Fibroblast of upper back skin (primary cell): ENCODE measurements around the gene FYTTD1.

Source experiments
- DNase-seq: peaks from one replicate; pipeline ENCODE4 v3.0.0-alpha.2; 2013

FYTTD1 gene

GRCh38 chr3:197794115-197794514 lies 44.4 kb downstream of the FYTTD1 start:
- DNase-seq: no peak

DNA sequence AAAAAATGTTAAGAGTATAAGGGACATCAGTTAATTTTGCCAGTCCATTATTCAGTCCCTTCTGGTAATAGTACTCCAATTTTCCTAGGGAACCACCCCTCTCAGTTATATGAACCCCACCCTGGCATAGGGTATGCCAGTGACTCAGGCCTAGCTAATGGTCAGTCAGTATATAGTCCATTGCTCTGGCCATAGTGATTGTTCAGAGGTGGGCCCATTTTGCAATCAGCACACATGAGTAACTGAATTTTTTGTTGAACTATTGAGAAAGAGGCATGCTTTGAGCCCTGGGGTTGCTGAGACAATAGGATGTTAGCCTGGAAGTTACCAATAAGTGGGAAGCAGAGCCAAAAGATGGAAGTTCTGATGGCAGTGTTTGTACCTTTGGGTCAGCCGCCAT lies 45.5 kb downstream of the FYTTD1 start:
- DNase-seq: peak; percentile 35

GRCh38 chr3:197796087-197796486 lies 46.4 kb downstream of the FYTTD1 start:
- no peak for DNase-seq

DNA sequence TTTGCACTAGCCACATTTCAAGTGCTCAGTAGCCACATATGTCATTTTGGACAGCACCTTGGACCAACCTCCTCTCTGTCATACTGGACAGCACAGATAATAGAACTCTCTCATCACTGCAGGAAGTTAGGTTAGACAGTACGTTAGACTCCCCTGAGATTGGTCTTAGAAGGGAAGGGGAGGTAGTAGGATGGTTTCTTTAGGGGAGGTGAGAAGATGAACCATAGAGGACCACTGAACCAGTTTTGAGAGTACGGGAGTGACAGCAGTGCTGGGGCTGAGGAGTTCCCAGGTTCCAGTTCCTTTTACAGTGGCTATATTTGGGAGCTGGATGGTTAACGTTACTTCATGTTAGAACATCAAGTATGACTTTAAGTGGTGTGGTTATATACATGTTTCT lies 49.2 kb downstream of the FYTTD1 start:
- DNase-seq: no peak

- DNase-seq: peak; percentile 19
Observed at GRCh38 chr3:197800379-197800778, 50.7 kb downstream of the FYTTD1 start.

DNA sequence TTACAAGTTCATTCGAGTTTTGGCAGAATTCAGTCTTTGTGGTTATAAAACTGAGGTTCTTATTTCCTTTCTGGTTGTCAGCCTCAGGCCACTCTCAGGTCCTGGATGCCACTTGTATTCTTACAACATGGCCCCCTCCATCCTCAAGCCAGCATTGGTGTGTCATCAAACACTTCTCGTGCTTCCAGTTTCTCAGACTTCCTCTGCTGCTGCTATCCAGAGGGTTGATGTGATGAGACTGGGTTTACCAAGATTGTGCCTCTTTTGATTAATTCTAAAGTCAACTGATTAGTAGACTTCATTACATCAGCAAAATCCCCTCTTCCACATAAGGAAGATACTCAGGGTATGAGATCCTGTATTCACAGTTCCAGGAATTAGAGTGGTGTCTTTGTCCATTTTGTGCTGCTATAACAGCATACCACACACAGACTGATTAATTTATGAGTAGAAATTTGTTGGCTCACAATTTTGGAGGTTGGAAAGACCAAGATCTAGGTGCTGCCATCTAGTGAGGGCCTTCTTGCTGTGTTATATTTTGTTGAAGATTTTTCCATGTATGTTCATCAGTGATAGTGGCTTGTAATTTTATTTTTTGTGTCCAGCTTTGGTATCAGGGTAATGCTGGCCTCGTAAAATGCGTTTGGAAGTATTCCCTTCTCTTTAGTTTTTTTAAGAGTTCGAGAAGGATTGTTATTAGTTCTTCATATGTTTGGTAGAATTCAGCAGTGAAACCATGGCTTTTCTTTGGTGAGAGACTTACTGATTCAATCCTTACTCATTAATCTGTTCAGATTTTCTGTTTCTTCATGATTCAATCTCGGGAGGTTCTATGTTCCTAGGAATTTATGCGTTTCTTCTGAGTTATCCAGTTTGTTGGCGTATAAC lies 52.5 kb downstream of the FYTTD1 start:
- DNase-seq: peak; percentile 28

DNA sequence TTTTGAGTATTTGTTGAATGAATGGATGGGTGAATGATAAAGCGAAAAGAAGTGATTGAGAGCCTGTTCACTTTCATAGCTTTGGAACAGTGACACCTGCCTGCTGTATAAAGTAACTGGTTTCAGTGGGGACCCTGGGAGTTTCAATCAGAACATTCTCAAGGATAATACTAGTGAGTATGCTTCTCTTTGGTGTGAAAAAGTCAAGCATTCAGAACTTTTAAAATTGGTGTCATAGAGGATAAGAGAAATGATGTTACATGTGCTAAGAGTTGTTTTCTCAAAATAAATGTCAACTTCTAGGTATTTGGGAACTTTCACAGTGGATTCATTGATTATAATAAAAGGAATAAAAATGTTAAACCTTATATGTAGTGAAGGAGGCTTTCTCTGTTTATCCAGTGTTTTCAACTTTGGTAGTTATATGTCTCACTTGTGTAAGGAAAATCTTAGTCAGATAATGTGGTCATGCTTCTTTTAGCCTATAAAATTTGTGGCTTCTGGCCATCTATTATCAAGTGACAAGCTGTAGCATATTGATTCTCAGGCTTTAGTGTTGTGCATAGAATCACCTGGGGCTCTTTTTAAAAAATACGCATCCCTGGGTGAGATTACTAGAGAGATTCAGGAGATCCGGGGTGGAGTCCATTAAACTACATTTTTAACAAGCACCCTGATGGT lies 53.2 kb downstream of the FYTTD1 start:
- DNase-seq: no peak

DNA sequence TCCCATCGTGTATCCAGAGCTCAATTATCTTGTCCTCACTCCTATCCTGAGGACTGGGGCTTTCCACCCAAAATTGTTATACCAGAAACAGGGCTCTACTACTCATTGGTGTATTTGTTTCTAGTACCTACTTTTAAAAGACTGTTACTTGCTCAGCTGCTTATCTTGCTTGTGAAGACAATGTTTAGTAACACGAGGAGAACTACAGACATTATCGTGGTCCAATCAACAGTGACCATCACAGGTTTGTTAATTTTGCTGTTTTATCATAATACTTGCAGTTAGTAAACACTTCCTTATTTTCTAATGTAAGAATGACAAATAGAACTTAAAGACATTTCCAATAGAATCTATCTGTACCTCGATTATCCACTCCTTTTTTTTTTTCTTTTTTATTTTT lies 54.8 kb downstream of the FYTTD1 start:
- no peak for DNase-seq

- peak; percentile 58 for DNase-seq
Observed at GRCh38 chr3:197807969-197808587, 58.4 kb downstream of the FYTTD1 start.

DNA sequence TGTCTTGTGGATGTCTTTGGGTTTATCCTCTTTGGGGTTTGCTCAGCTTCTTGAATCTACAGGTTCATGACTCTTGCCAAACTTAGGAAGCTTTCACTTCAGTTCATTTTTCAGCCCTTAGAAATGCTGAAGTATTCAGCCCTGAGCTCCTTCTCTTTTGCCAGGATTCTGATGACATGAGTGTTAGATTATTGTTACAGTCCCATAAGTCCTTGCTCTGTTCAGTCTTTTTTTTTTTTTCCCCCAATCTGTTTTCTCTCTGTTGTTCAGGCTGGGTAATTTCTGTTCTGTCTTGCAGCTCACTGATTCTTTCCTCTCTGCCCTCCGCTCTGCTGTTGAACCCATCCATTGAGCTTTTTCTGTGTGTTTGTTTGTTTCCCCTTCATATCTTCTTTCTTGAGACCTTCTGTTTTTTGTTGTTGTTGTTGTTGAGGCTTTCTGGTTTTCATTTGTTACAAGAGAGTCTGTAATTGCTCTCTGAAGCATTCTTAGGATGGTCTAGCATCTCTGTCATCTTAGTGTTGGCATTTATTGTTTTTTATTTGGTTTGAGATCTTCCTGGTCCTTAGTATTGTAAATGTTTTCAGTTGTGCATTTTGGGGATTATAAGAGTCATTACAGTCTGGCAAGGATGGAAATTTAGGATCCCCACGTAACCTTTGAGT lies 59.8 kb downstream of the FYTTD1 start:
- DNase-seq: peak; percentile 85

DNA sequence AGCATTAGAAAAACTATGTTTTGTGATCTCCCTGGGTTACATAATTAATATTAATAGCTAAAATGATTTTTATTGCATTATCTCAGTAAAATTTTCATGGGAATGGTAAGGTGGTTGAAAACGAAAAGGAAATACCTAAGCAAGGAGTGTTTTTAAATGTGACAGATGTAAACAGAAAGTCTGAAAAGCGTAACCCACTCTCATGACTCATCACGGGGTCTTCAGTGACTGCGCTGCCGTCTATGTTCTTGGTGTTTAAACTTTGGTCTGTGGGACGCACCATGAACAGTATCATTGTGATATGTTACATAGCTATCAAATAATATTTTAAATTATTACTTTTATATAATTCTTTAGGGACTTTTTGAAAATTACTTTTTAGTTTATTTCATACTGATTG lies 61.2 kb downstream of the FYTTD1 start:
- DNase-seq: no peak

GRCh38 chr3:197811343-197811742 lies 61.7 kb downstream of the FYTTD1 start:
- peak; percentile 62 for DNase-seq

GRCh38 chr3:197814372-197814771 lies 64.7 kb downstream of the FYTTD1 start:
- no peak for DNase-seq

DNA sequence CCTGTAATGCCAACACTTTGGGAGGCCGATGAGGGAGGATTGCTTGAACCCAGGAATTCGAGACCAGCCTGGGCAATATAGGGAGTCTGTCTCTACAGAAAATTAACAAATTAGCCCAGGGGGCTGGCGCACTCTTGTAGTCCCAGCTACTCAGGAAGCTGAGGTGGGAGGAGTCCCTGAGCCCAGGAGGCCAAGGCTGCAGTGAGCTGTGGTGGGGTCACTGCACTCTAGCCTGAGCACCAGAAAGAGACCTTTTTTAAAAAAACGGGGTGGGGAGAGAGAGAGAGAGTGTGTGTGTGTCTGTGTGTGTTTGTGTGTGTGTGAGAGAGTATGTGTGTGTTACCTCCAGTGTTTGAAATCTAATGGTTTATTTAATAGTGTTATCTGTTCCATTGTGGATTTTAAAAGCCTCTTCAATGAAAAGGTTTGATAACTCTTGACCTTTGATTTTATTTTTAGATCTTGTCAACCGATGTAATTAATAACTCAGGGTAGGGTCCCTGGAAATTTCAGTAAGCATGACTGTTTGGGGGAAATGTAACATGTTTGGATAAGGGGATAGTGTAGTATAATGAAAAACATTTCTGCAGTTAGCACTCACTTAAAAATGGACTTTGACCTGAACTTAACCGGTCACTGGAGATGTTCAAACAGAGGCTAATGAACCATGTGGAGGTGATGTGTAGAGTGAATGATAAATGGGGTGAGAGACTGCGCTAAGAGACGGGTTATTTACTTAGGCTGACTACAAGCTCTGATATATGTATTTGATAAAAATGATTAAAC lies 71.1 kb downstream of the FYTTD1 start:
- DNase-seq: no peak

GRCh38 chr3:197829397-197830045 lies 79.8 kb downstream of the FYTTD1 start:
- no peak for DNase-seq

DNA sequence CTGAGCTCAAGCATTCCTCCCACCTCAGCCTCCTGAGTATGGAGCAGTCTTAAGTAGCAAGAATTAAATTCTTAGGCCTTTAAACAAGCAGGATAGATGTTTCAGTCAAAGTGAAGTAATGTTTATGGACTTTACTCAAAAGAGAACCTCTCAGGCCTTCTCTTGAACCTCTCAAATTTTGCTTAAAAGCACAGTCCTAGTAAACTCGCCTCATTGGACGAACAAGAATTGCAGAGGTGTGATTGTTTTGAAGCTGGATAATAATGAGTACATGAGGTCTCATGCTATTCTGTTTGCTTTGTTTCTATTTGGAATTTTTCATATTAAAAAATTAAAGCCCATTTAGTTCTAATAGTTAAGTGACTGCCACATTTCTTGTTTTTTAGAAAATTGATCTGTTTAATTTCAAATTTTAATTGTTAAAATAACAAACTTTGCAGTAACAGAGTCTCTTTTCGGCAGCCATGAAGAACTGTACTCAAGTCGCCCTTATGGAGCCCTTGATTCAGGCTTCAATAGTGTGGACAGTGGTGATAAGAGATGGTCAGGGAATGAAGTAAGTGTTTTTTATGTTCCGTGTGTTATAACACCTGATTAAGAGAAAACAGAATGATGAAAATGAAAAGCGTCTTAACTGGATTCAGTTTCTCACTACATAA lies 80.8 kb downstream of the FYTTD1 start:
- DNase-seq: no peak

GRCh38 chr3:197830967-197831313 lies 81.3 kb downstream of the FYTTD1 start:
- DNase-seq: no peak

DNA sequence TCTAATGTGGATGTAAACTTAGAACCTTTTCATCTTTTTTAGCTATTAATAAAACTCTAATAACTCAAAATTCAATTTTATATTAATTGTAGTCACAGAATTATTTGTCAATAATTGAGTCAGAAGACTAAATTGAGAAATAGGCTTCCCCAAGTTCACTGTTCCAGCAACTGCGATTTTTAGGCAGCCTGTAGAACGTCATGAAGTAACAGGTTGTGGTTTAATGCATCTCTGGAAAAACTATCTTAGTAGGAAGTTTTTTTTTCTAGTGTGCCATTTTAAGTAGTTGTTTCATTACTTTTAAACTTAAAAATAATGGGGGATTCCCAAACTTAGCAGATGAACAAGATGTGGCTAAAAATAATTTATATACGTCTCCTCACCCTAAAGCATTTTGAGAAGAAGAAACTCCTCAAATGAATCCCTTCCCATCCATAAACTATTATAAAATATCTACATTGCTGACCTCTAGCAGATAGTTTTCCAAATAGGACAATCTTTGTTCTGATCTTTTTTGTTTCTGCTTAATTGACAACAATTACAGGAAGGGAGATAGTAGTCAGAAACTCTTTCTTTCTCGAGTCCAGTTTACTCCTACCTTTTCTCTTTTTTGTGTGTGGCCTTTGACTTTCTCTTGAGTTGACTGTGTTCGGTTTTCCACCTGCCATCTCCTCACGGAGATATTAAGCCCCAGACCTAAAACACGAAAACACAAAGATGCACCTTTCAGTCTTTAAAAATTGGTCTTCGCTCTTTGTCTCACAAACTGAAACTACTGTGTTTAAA lies 84.4 kb downstream of the FYTTD1 start:
- no peak for DNase-seq

DNA sequence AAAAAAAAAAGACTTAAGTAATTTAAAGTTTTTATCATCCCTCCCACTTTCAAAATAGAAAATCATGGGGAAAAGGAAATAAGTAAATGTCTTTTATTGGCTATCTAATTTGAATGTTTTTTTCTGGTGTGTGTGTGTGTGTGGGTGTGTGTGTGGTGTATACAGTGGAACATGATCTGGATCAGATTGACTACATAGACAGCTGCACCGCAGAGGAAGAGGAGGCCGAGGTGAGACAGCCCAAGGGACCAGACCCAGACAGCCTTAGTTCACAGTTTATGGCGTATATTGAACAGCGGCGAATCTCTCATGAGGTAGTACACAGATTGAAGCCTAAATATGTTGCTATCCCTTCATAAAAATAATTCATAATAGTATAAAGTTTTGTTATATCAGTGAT lies 85.8 kb downstream of the FYTTD1 start:
- DNase-seq: no peak

DNA sequence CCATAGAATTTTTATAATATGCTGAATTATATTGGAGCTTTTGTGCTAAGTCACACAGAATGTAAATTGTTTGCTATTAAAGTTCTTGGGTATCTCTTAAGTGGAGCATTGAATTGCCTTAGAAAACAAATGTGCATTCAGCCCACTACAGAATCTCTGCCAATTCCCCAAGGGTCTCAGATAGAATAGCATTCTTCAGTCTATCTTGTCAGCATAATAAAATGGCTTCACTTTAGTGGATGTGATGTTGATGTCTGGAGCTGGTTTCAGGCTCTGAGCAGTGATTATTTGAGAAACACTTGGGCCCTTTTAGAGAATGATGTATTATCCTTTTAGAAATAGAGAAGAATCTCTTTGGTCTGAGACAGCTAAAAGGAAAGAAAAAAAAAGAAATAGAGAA lies 86.6 kb downstream of the FYTTD1 start:
- no peak for DNase-seq
